HG03060 (cell line): ENCODE measurements around the gene RACGAP1.
"Not testable (repeated sequence)": the region's sequence is repeated elsewhere in the genome, so short reads cannot be mapped to it uniquely, and the experiment has no call there.

ENCODE experiments used
- ATAC-seq: cut with Tn5 transposase; IDR thresholded peaks from one replicate; pipeline ENCODE4 v1.9.1; 2021; ENCODE audit warnings: low read depth, moderate number of reproducible peaks; ENCODE audit not compliant: unreplicated experiment

Gene RACGAP1

DNA sequence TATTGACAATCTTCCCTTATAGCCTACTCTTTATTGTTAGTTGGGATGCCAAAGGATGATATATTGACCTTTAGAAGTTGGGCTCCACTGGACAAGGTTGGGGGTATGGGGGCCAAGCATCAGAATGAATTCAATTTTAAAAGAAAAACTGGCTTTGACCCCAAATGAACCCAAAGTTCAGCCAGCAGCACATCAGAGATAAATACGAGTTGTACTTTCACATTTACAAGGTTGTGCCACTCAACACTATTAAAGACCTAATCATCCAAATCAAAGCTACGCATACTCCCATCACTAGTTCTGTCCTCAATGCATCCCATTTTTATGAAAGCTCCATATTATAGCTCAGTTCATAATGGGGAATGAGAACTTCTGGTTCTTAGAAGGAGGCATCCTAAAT is 35.9 kb downstream of the RACGAP1 start:
- ATAC-seq, result not testable (repeated sequence)

GRCh38 chr12:49987625-49988303 is 37.5 kb downstream of the RACGAP1 start:
- no peak for ATAC-seq

DNA sequence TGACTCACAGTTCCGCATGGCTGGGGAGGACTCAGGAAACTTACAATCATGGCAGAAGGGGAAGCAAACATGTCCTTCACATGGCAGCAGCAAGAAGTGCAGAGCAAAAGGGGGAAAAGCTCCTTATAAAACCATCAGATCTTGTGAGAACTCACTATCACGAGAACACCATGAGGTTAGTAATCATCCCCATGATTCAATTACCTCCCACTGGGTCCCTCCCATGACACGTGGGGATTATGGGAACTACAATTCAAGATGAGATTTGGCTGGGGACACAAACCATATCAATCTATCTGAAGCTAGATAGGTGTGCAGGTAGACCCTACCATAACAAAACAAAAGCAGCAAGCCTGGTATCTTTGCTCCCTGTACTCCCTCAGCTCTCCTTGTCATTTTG is 38.8 kb downstream of the RACGAP1 start:
- not testable (repeated sequence) for ATAC-seq

GRCh38 chr12:49985981-49986380 is 39.3 kb downstream of the RACGAP1 start:
- ATAC-seq, result no peak

DNA sequence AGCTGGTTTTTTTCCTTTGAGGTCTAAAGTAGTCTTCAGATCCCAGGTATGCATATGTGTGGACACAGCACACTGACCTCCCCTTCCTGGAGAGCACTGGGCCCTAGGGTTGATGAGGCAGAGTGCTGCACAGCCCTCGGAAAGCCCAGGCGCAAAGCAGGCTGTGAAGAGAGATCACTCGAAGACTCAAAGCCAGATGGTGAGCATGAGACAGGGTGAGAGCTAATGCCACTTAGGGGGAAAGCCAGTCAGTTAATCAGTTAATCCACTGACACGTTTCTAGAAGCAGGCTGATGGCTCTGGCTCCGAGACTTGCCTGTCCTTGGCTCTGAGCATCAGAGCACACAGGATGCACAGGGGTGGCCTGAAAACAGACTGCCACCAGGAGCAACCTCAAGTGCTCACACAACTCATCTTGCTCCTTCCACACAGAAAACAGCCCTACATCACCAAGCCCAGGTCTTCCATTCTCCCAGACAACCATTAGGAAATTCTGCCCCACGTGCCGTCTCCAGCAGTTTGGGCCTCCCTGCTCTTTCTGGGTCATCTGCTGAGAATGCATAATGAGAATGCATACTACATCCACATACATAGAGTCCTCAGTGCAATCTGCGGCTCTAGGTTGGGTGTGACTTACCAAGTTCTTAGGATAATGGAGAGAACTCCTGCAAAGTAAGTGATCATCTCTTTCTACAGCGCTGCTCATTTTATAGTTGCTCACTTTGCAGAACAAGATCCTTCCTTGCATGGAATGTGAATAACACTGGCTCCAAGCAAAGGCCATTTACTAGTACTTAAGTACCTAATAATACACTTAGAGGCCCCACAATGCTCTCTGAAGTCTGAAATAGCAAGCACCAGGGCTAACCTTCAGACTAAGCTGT is 40.6 kb downstream of the RACGAP1 start:
- no peak for ATAC-seq

DNA sequence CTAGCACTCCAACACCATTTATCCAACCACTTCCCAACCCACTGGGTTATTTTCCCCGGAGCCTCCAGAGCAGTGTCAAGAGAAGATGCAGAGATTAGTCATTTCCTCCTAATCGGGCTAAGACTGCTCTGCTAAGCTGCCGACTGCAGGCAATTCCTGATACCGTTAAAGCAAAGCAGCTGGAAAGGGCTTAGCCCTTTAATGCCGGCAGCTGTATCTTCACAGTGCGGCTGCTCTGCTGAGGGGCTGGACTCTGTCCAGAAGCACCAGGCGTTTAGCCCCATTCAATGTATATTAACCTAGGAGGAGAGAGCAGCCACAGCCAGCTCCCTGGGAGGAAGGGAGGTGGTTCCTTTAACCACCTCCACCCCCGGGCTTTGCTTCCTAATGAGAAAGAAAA is 41.4 kb downstream of the RACGAP1 start:
- ATAC-seq, result no peak

GRCh38 chr12:49982246-49983087 is 42.8 kb downstream of the RACGAP1 start:
- ATAC-seq, result no peak

DNA sequence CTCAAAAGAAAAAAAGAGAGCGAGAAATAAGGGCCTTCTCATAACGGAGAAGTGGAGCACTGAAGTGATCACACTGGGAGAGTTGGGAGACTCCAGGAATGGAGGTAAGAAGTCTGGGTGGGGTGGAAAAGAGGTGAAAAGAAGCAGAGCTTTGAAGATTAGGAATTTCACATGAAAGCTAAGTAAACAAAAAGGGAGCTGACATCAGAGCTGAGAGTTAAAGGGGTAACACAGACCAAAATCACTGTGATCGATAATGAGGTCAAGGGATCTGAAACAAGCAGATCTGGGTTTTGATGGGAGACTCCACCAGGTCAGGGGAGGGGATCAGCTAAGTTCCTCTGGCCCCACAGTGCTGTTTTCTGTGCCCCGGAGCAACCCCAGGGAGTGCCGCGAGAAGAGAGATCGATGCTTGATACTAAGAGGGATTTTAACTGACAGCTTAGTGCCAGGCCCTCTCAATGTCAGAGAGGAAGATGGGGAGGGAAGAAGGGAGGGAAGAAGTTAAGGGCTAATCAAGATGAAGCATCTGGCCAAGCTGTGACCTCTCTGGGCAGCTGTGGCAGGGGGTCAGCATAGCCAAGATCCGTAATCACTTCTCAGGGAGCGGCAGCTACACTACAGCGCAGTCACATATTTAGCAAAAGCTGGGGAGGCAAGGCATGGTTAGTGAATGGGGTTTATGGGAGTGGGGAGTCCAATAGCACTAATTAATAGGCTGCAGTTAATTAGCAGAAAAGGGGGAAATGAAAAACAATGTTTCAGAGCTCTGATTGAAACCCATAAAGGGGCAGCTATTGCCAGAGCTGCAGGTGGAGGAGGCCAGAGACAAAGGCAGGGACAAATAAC is 44.6 kb downstream of the RACGAP1 start:
- no peak for ATAC-seq

DNA sequence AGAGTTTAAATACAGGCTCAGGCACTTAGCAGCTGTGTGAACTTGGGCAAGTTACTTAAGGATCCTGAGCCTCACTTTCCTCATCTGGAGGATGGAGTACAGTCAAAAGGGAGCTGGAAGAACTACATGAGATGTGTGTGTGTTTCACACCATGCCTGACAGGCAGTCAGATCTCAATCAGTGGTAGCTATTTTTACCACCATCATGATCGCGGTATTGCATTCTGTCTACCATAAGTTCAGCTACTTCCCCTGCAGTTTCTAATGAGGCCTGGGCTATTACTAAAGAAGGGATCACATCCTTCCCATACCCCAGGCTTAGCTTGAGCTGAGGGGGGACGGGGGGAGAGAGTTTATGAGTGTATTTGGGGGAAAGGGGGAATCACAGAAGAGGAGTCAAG is 45.5 kb downstream of the RACGAP1 start:
- no peak for ATAC-seq

GRCh38 chr12:49979016-49979586 is 46.2 kb downstream of the RACGAP1 start:
- no peak for ATAC-seq

DNA sequence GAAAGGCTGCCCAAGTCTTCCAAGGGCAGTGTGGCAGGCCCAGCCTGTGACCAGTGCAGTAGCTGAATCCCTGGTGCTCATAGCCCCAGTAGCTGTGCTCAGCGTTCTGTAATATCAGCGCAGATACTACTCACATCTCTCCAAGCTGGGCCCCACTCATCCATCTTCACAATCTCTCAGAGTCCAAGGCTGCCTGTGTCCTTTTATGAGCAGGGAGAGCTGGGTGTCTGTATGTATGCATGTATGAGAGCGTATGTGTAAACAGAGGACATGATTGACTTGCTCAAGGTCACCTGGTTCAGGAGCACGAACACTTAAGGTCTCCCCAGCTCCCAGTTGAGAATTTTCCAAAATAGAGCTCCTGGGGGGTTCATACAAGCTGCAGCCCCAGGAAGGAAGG is 47.2 kb downstream of the RACGAP1 start:
- ATAC-seq, result no peak

DNA sequence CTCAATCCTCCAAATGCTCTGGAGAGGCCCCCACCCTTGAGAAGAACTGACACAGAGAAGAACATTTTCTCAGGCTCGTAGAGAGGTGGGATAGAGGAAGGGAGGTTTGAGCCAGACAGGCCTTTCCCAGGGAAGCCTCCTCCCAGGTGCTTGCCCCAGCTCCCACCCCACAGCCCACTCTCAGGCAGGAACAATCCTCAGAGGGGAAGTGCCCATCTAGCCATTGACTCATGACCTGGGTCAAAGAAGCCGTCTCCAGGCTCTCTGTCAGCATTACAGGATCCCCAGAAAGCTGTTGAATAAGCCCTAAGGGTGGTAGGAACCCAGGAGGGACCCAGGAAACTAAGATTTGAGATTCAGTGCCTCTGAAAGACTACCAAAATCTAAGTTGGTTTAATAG is 48.7 kb downstream of the RACGAP1 start:
- ATAC-seq, result no peak

- ATAC-seq, result no peak
Observed at GRCh38 chr12:49975318-49975761, 50.0 kb downstream of the RACGAP1 start.

GRCh38 chr12:49974677-49975317 is 50.5 kb downstream of the RACGAP1 start:
- no peak for ATAC-seq

GRCh38 chr12:49974231-49974675 is 51.0 kb downstream of the RACGAP1 start:
- ATAC-seq, result no peak

GRCh38 chr12:49973361-49973830 is 51.9 kb downstream of the RACGAP1 start:
- ATAC-seq, result no peak

- no peak for ATAC-seq
Observed at GRCh38 chr12:49972641-49973360, 52.5 kb downstream of the RACGAP1 start, which contains the start of gene AQP6. TSS of gene AQP6 (plus strand) at chr12:49972947. CDS start at chr12:49973174, 227 bp downstream.

- no peak for ATAC-seq
Observed at GRCh38 chr12:49972129-49972528, 53.2 kb downstream of the RACGAP1 start.
